K562 (cell line): ENCODE data around the gene FNDC1. TPM values are rescaled to one million over a fixed set of nuclear protein-coding genes. Genes with fewer than 3 reads are reported as not detected.

ENCODE experiments used
- ATAC-seq: fragments of 200-7000 bp; cut with Tn5 transposase; 3 replicates; pipeline ENCODE4 v1.9.1; 2020; ENCODE audit warnings: moderate library complexity
- BruUV-seq: library from RNA; stranded (reverse); fragments of 400-500 nt; replicated peaks from 2 replicates; lab custom pipeline; 2021; lab: Mats Ljungman, UMichigan
- CTCF ChIA-PET: fragments of 300-600 bp; formaldehyde crosslinking; extraction: SDS; loops from one replicate; lab custom pipeline; 2021; ENCODE audit warnings: low intra/inter-chr PET ratio; lab: Yijun Ruan, JAX
- POLR2A ChIA-PET: fragments of 300-600, 350-650 bp; sonication (Branson Sonifier 250); formaldehyde crosslinking; extraction: SDS; loops from one replicate; lab custom pipeline; 2021; ENCODE audit warnings: antibody characterized with exemption, inconsistent platforms; lab: Yijun Ruan, JAX
- DNase-seq, 4 experiments: peaks; one replicate each; pipeline versions ENCODE4 v3.0.0 to v3.0.0-alpha.2; 2011 to 2018; ENCODE audit warnings: low spot score in 3 of 4, mixed read lengths in 3 of 4; ENCODE audit errors: extremely low read depth in 1 of 4
- FAIRE-seq: peaks from 2 replicates; lab custom pipeline; 2011; peaks lifted over from hg19 to GRCh38; lab: Jason Lieb, UNC
- H2AFZ ChIP-seq: 2 replicates; pipeline ENCODE4 v1.6.0; 2011; ENCODE audit warnings: low read depth, low read length, control low read depth, inconsistent platforms
- H3K27ac ChIP-seq: fragments of 200-600 bp; 3 replicates; pipeline ENCODE4 v1.8.0; 2011; ENCODE audit warnings: low read depth, mild to moderate bottlenecking, control low read depth, inconsistent platforms, low read length, moderate library complexity, mixed read lengths; ENCODE audit errors: extremely low read depth
- H3K27me3 ChIP-seq, 2 experiments: fragments of 300-600 bp in 1 of 2; 2 replicates in 1 of 2; 3 replicates in 1 of 2; pipeline versions ENCODE4 v1.6.0 to v1.8.0; 2011; ENCODE audit warnings: inconsistent platforms in 2 of 2, low read length in 2 of 2, mild to moderate bottlenecking in 1 of 2, mixed read lengths in 1 of 2, moderate library complexity in 1 of 2; ENCODE audit not compliant: control insufficient read depth in 2 of 2, insufficient read depth in 2 of 2
- H3K36me3 ChIP-seq: fragments of 300-600 bp; 3 replicates; pipeline ENCODE4 v1.8.0; 2011; ENCODE audit warnings: mild to moderate bottlenecking, low read length, inconsistent platforms; ENCODE audit not compliant: control insufficient read depth, insufficient read depth
- H3K4me1 ChIP-seq, 2 experiments: fragments of 200-600 bp in 1 of 2; replicated peaks in 1 of 2; 2 replicates in 1 of 2; 3 replicates in 1 of 2; pipeline versions ENCODE4 v1.5.1 to v1.8.0; 2011; ENCODE audit warnings: inconsistent platforms in 2 of 2, low read length in 2 of 2, mild to moderate bottlenecking in 1 of 2, mixed read lengths in 1 of 2, moderate library complexity in 1 of 2; ENCODE audit not compliant: control insufficient read depth in 2 of 2, insufficient read depth in 2 of 2
- H3K4me2 ChIP-seq: 2 replicates; pipeline ENCODE4 v1.6.1; 2011; ENCODE audit warnings: low read length, control low read depth, inconsistent platforms, mixed read lengths; ENCODE audit not compliant: insufficient read depth
- H3K4me3 ChIP-seq: fragments of 200-600 bp; sonication (generic), shearing (Covaris generic); 2 replicates; pipeline ENCODE4 v1.5.1; 2016; ENCODE audit warnings: control low read depth, inconsistent platforms
- H3K79me2 ChIP-seq: fragments of 200-600 bp; 3 replicates; pipeline ENCODE4 v1.8.0; 2011; ENCODE audit warnings: low read length, inconsistent platforms; ENCODE audit not compliant: control insufficient read depth, insufficient read depth
- H3K9ac ChIP-seq, 2 experiments: 2 replicates each; pipeline versions ENCODE4 v1.6.0 to v1.6.1; 2011; ENCODE audit warnings: low read depth in 2 of 2, low read length in 2 of 2, control low read depth in 1 of 2, inconsistent platforms in 1 of 2, mild to moderate bottlenecking in 1 of 2, mixed read lengths in 1 of 2; ENCODE audit not compliant: insufficient read depth in 1 of 2
- H3K9me1 ChIP-seq: one replicate; pipeline ENCODE4 v1.6.0; 2011; ENCODE audit warnings: inconsistent platforms, mild to moderate bottlenecking, low read length, moderate library complexity; ENCODE audit not compliant: control insufficient read depth, insufficient read depth
- H3K9me3 ChIP-seq: replicated peaks from 2 replicates; pipeline ENCODE4 v1.5.1; 2011; ENCODE audit warnings: low read depth, low read length, inconsistent platforms; ENCODE audit not compliant: control insufficient read depth, insufficient read depth
- H4K20me1 ChIP-seq: replicated peaks from 2 replicates; pipeline ENCODE4 v1.6.1; 2011; ENCODE audit warnings: low read length, inconsistent platforms, mixed read lengths; ENCODE audit not compliant: control insufficient read depth, insufficient read depth
- FOSL1 ChIP-seq: fragments of 200-800 bp; sonication (Bioruptor generic); conservative IDR thresholded peaks from 2 replicates; pipeline ENCODE4 v1.6.1; 2016; ENCODE audit warnings: missing genetic modification characterization, missing compliant biosample characterization
- HNRNPLL ChIP-seq: fragments of 200-400 bp; formaldehyde crosslinking; IDR thresholded peaks from 2 replicates; pipeline ENCODE4 v1.6.1; 2017; ENCODE audit warnings: low read length, low read depth, mild to moderate bottlenecking; ENCODE audit not compliant: poor library complexity, severe bottlenecking
- JUND ChIP-seq, 2 experiments: IDR thresholded peaks; 2 replicates in 1 of 2; 3 replicates in 1 of 2; pipeline ENCODE4 v1.6.1; 2011; ENCODE audit warnings: borderline replicate concordance in 2 of 2, low read depth in 2 of 2, low read length in 2 of 2, improper control_type of control experiment in 1 of 2, missing biosample characterization in 1 of 2, missing genetic modification characterization in 1 of 2, missing genetic modification reagents in 1 of 2
- NR1H2 ChIP-seq: sonication (generic); formaldehyde crosslinking; IDR thresholded peaks from 2 replicates; pipeline ENCODE4 v1.4.0; 2020; ENCODE audit warnings: mild to moderate bottlenecking, missing genetic modification reagents
- SRSF9 ChIP-seq: fragments of 200-400 bp; formaldehyde crosslinking; IDR thresholded peaks from 2 replicates; pipeline ENCODE4 v1.6.1; 2017; ENCODE audit warnings: low read depth, low read length, borderline replicate concordance
- ZNF583 ChIP-seq: fragments of 250-450 bp; sonication (Bioruptor Pico); IDR thresholded peaks from 2 replicates; pipeline ENCODE4 v1.4.0; 2020
- WGBS: fragments of 100-300 bp; shearing (Covaris generic); methylation state at CpG from one replicate; pipeline ENCODE4 v1.1.6; 2016; ENCODE audit warnings: low coverage, mixed read lengths; ENCODE audit not compliant: insufficient coverage; ENCODE audit errors: missing lambda C conversion rate; 5-methylcytosine and 5-hydroxymethylcytosine counted together
- in situ Hi-C: fragments of 300-500 bp; cut with MboI; formaldehyde crosslinking; loops from 4 replicates; pipeline ENCODE4 v1.15.0; 2018; ENCODE audit warnings: inconsistent platforms, mixed read lengths
- intact Hi-C: fragments of 100-400 bp; cut with micrococcal nuclease; formaldehyde crosslinking; loops from 2 replicates; pipeline ENCODE4 v1.14.2; 2022
- polyA plus RNA-seq, 8 experiments: library from polyadenylated mRNA; depleted of rRNA in 4 of 8; stranded (reverse) in 5 of 8; unstranded in 3 of 8; fragments of >200 nt; fragmentation: Nextera tagmentation in 2 of 8; fragmentation: Illumina TruSeq in 1 of 8; extraction: Ambion mirVana in 2 of 8; extraction: Trizol in 1 of 8; gene quantifications; 2 replicates each; pipeline versions ENCODE4 v1.2.1 to v1.2.3, GENCODE V29; 2011 to 2014; ENCODE audit warnings: inconsistent platforms in 1 of 8, missing spikeins in 1 of 8
- total RNA-seq, 7 experiments: library from RNA; depleted of rRNA in 6 of 7; stranded (reverse); fragments of >200 nt in 6 of 7; fragmentation: Illumina TruSeq in 2 of 7; extraction: Trizol in 2 of 7; gene quantifications; 2 replicates each; pipeline versions ENCODE4 v1.2.1 to v1.2.3, GENCODE V29; 2011 to 2021; ENCODE audit warnings: low replicate concordance in 1 of 7
- TF ChIP-seq, protein P1 (sequence below): fragments of 450-650 bp; IDR thresholded peaks from 2 replicates; pipeline ENCODE4 v1.6.1; 2016; ENCODE audit warnings: borderline replicate concordance

Gene FNDC1
- total and polyA plus RNA-seq, 9 of the 15 experiments (the other 6 are each of a cell fraction or from before 2014, with no cell fraction given): not detected

DNA sequence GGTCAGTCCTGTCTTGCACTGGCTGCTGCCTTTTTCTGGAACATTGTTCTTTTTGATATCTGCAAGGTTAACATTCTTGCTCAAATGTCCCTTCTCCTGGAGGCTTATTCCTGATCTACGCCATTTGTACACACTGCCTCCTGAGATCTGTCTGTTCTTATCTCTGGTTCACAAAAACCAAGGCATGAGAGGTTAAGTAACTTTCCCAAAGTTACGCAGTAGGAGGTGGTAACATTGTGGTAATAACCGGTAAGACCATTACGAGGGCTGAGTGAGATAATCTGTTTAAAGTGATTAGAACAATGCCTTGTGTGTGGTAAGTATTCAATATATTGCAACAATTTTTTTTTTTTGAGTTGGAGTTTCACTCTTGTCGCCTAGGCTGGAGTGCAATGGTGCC, 132.1 kb downstream of the FNDC1 start:
- no peak overlapping the region for H2AFZ ChIP-seq
- H3K9me3 ChIP-seq: no peaks in the 10 kb centered on the region
- no peaks in the 10 kb centered on the region for H3K79me2 ChIP-seq
- no peaks in the 10 kb centered on the region for H3K4me1 ChIP-seq
- H3K9ac ChIP-seq: no peak overlapping the region
- WGBS: 0% methylated on average over 5 of the region's 5 CpGs
- H3K9me1 ChIP-seq: no peaks in the 10 kb centered on the region
- no peak overlapping the region for H3K4me2 ChIP-seq
- no peak overlapping the region for H3K4me3 ChIP-seq
- in situ Hi-C loops: no loop called here
- no peak overlapping the region for H3K27ac ChIP-seq
- TF ChIP-seq HNRNPLL (peak; percentile 77), JUND (IDR thresholded peaks at IDR 0.05; ENCODE audit: borderline replicate concordance, low read depth, low read length) (no peak), JUND (tag; IDR thresholded peaks at IDR 0.05; ENCODE audit: borderline replicate concordance, low read depth, low read length) (no peak), ZNF583 (CRISPR knock-in tag) (no peak), NR1H2 (CRISPR knock-in tag) (no peak), SRSF9 (no peak), FOSL1 (tag) (no peak)
- TF ChIP-seq, protein P1, sequence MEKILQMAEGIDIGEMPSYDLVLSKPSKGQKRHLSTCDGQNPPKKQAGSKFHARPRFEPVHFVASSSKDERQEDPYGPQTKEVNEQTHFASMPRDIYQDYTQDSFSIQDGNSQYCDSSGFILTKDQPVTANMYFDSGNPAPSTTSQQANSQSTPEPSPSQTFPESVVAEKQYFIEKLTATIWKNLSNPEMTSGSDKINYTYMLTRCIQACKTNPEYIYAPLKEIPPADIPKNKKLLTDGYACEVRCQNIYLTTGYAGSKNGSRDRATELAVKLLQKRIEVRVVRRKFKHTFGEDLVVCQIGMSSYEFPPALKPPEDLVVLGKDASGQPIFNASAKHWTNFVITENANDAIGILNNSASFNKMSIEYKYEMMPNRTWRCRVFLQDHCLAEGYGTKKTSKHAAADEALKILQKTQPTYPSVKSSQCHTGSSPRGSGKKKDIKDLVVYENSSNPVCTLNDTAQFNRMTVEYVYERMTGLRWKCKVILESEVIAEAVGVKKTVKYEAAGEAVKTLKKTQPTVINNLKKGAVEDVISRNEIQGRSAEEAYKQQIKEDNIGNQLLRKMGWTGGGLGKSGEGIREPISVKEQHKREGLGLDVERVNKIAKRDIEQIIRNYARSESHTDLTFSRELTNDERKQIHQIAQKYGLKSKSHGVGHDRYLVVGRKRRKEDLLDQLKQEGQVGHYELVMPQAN: no peak
- no peaks in the 10 kb centered on the region for H4K20me1 ChIP-seq
- CTCF ChIA-PET: no interaction called here
- peaks cover 3 to 17% of the 10 kb centered on the region in 2 experiments; a peak in 2 of 5 replicates for H3K27me3 ChIP-seq
- intact Hi-C loops: no loop called here
- no peaks in the 10 kb centered on the region for H3K36me3 ChIP-seq
- BruUV-seq: no TSS peak
- POLR2A ChIA-PET: interaction anchor here (0.6 kb wide), 1 partner anchor 11 kb away, joined by 3 read pairs; no protein-coding TSS in a partner anchor
- no peak for ATAC-seq
- FAIRE-seq: no peak
- DNase-seq: no peak
